ENCODE results near the gene KRT40. TPM values are rescaled to one million over a fixed set of nuclear protein-coding genes. Genes with fewer than 3 reads are reported as not detected.

KRT40 gene
- total RNA-seq, 1 donor from 2014 or later, result not detected

- DNase-seq (ENCODE audit: low spot score), result no peak
- TF ChIP-seq CTCF (IDR thresholded peaks at IDR 0.05; ENCODE audit: unreplicated experiment), result no peak
- Mint-ChIP-seq H3K9me3 (ENCODE audit: unreplicated experiment) (no peaks in the 10 kb centered on the region), H3K4me3 (ENCODE audit: unreplicated experiment) (no peak overlapping the region), H3K27me3 (ENCODE audit: unreplicated experiment) (no peaks in the 10 kb centered on the region), H3K4me1 (ENCODE audit: unreplicated experiment) (no peaks in the 10 kb centered on the region), H3K36me3 (ENCODE audit: low read depth, unreplicated experiment) (no peaks in the 10 kb centered on the region), H3K27ac (ENCODE audit: unreplicated experiment) (no peak overlapping the region)
Measured at GRCh38 chr17:40956401-40957254, 27.5 kb downstream of the KRT40 start.

GRCh38 chr17:40953881-40954280, 30.2 kb downstream of the KRT40 start:
- peaks cover 1% of the 10 kb centered on the region for H3K27me3 Mint-ChIP-seq (ENCODE audit: unreplicated experiment)
- H3K4me3 Mint-ChIP-seq (ENCODE audit: unreplicated experiment), result no peak overlapping the region
- TF ChIP-seq CTCF (IDR thresholded peaks at IDR 0.05; ENCODE audit: unreplicated experiment), result no peak
- no peak overlapping the region for H3K27ac Mint-ChIP-seq (ENCODE audit: unreplicated experiment)
- no peak for DNase-seq (ENCODE audit: low spot score)
- H3K4me1 Mint-ChIP-seq (ENCODE audit: unreplicated experiment), result no peaks in the 10 kb centered on the region
- no peaks in the 10 kb centered on the region for H3K9me3 Mint-ChIP-seq (ENCODE audit: unreplicated experiment)
- H3K36me3 Mint-ChIP-seq (ENCODE audit: low read depth, unreplicated experiment), result no peaks in the 10 kb centered on the region

GRCh38 chr17:40952661-40953060, 31.5 kb downstream of the KRT40 start:
- H3K36me3 Mint-ChIP-seq (ENCODE audit: low read depth, unreplicated experiment), result no peaks in the 10 kb centered on the region
- no peak overlapping the region for H3K27ac Mint-ChIP-seq (ENCODE audit: unreplicated experiment)
- H3K27me3 Mint-ChIP-seq (ENCODE audit: unreplicated experiment), result peaks cover 1% of the 10 kb centered on the region
- no peaks in the 10 kb centered on the region for H3K9me3 Mint-ChIP-seq (ENCODE audit: unreplicated experiment)
- TF ChIP-seq CTCF (IDR thresholded peaks at IDR 0.05; ENCODE audit: unreplicated experiment), result no peak
- H3K4me3 Mint-ChIP-seq (ENCODE audit: unreplicated experiment), result no peak overlapping the region
- no peaks in the 10 kb centered on the region for H3K4me1 Mint-ChIP-seq (ENCODE audit: unreplicated experiment)
- DNase-seq (ENCODE audit: low spot score), result no peak

- TF ChIP-seq CTCF (IDR thresholded peaks at IDR 0.05; ENCODE audit: unreplicated experiment), result no peak
- Mint-ChIP-seq H3K27ac (ENCODE audit: unreplicated experiment) (no peak overlapping the region), H3K27me3 (ENCODE audit: unreplicated experiment) (peaks cover 1% of the 10 kb centered on the region), H3K36me3 (ENCODE audit: low read depth, unreplicated experiment) (no peaks in the 10 kb centered on the region), H3K9me3 (ENCODE audit: unreplicated experiment) (no peaks in the 10 kb centered on the region), H3K4me3 (ENCODE audit: unreplicated experiment) (no peak overlapping the region), H3K4me1 (ENCODE audit: unreplicated experiment) (no peaks in the 10 kb centered on the region)
- DNase-seq (ENCODE audit: low spot score), result no peak
Measured at GRCh38 chr17:40952154-40952553, 32.0 kb downstream of the KRT40 start.

GRCh38 chr17:40951011-40951622, 33.0 kb downstream of the KRT40 start:
- Mint-ChIP-seq H3K4me1 (ENCODE audit: unreplicated experiment) (no peaks in the 10 kb centered on the region), H3K36me3 (ENCODE audit: low read depth, unreplicated experiment) (no peaks in the 10 kb centered on the region), H3K4me3 (ENCODE audit: unreplicated experiment) (no peak overlapping the region), H3K27ac (ENCODE audit: unreplicated experiment) (no peak overlapping the region), H3K9me3 (ENCODE audit: unreplicated experiment) (no peaks in the 10 kb centered on the region), H3K27me3 (ENCODE audit: unreplicated experiment) (peaks cover 1% of the 10 kb centered on the region)
- TF ChIP-seq CTCF (IDR thresholded peaks at IDR 0.05; ENCODE audit: unreplicated experiment), result no peak
- DNase-seq (ENCODE audit: low spot score), result no peak

Measured in endothelial cell (in vitro differentiated cells).